ENCODE results near the gene POLR3H. TPM values are rescaled to one million over a fixed set of nuclear protein-coding genes. Genes with fewer than 3 reads are reported as not detected.
A peak's percentile ranks its signal among the peaks of the same experiment; 100 is the strongest.

Gene POLR3H
- total RNA-seq, 4 donors from 2014 or later, result 5.6 to 8.4 (median 7.0) TPM

GRCh38 chr22:41500303-41500702 is 44.0 kb downstream of the POLR3H start:
- WGBS, 2 donors (ENCODE audit: low coverage in 1 of 2), result 80 to 82% methylated on average over 7 of the region's 7 CpGs
- H3K36me3 ChIP-seq, result peaks cover 0 to 49% (median 19%) of the 10 kb centered on the region in 4 donors
- DNase-seq, result no peak
- intact Hi-C loops (cut with DNase I; ENCODE audit: low total_unique reads) (no loop called here), in situ Hi-C loops (cut with MboI; ENCODE audit: low pct_ligation_motif_present in 1 of 4, low pct_unique_long_range_greater_than_20kb in 1 of 4, low sequenced_read_pairs in 3 of 4) (no loop called here)
- H3K4me1 ChIP-seq, result peaks cover 0 to 12% (median 0%) of the 10 kb centered on the region in 4 donors
- TF ChIP-seq EP300 (IDR thresholded peaks at IDR 0.05; ENCODE audit: low read depth) (no peak), POLR2AphosphoS5 (IDR thresholded peaks at IDR 0.05) (no peak), POLR2A (IDR thresholded peaks at IDR 0.05) (no peak)
- TF ChIP-seq, protein P1, sequence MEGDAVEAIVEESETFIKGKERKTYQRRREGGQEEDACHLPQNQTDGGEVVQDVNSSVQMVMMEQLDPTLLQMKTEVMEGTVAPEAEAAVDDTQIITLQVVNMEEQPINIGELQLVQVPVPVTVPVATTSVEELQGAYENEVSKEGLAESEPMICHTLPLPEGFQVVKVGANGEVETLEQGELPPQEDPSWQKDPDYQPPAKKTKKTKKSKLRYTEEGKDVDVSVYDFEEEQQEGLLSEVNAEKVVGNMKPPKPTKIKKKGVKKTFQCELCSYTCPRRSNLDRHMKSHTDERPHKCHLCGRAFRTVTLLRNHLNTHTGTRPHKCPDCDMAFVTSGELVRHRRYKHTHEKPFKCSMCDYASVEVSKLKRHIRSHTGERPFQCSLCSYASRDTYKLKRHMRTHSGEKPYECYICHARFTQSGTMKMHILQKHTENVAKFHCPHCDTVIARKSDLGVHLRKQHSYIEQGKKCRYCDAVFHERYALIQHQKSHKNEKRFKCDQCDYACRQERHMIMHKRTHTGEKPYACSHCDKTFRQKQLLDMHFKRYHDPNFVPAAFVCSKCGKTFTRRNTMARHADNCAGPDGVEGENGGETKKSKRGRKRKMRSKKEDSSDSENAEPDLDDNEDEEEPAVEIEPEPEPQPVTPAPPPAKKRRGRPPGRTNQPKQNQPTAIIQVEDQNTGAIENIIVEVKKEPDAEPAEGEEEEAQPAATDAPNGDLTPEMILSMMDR (IDR thresholded peaks at IDR 0.05), result no peak
- no peaks in the 10 kb centered on the region for H3K27me3 ChIP-seq
- no peaks in the 10 kb centered on the region for H3K9me3 ChIP-seq
- H3K27ac ChIP-seq, result no peak overlapping the region
- no peak overlapping the region for H3K4me3 ChIP-seq

- peaks cover 0 to 45% (median 19%) of the 10 kb centered on the region in 4 donors for H3K36me3 ChIP-seq
- DNase-seq, result no peak
- H3K4me3 ChIP-seq, result no peak overlapping the region
- peaks cover 0 to 12% (median 0%) of the 10 kb centered on the region in 4 donors for H3K4me1 ChIP-seq
- intact Hi-C loops (cut with DNase I; ENCODE audit: low total_unique reads), result no loop called here
- H3K27me3 ChIP-seq, result no peaks in the 10 kb centered on the region
- in situ Hi-C loops (cut with MboI; ENCODE audit: low pct_ligation_motif_present in 1 of 4, low pct_unique_long_range_greater_than_20kb in 1 of 4, low sequenced_read_pairs in 3 of 4), result no loop called here
- WGBS, 2 donors (ENCODE audit: low coverage in 1 of 2), result 86 to 87% methylated on average over 1 to 10 of the region's 10 CpGs
- TF ChIP-seq EP300 (IDR thresholded peaks at IDR 0.05; ENCODE audit: low read depth) (no peak), POLR2AphosphoS5 (IDR thresholded peaks at IDR 0.05) (no peak), POLR2A (IDR thresholded peaks at IDR 0.05) (no peak)
- TF ChIP-seq, protein P1 (IDR thresholded peaks at IDR 0.05), result no peak
- H3K27ac ChIP-seq, result no peak overlapping the region
- H3K9me3 ChIP-seq, result no peaks in the 10 kb centered on the region
These were observed 44.5 kb downstream of the POLR3H start for GRCh38 chr22:41499624-41500280.

- in situ Hi-C loops (cut with MboI; ENCODE audit: low pct_ligation_motif_present in 1 of 4, low pct_unique_long_range_greater_than_20kb in 1 of 4, low sequenced_read_pairs in 3 of 4), result no loop called here
- no peak for DNase-seq
- Histone ChIP-seq H3K36me3 (peaks cover 0 to 32% (median 13%) of the 10 kb centered on the region in 4 donors), H3K27me3 (no peaks in the 10 kb centered on the region), H3K9me3 (no peaks in the 10 kb centered on the region), H3K27ac (no peak overlapping the region), H3K4me1 (peaks cover 0 to 12% (median 0%) of the 10 kb centered on the region in 4 donors), H3K4me3 (no peak overlapping the region)
- intact Hi-C loops (cut with DNase I; ENCODE audit: low total_unique reads), result no loop called here
- TF ChIP-seq, protein P1 (IDR thresholded peaks at IDR 0.05), result no peak
- TF ChIP-seq POLR2AphosphoS5 (IDR thresholded peaks at IDR 0.05), result no peak
- no peak for TF ChIP-seq EP300 (IDR thresholded peaks at IDR 0.05; ENCODE audit: low read depth)
- TF ChIP-seq POLR2A (IDR thresholded peaks at IDR 0.05), result no peak
- WGBS, 2 donors (ENCODE audit: low coverage in 1 of 2), result 61% methylated on average over 6 of the region's 6 CpGs; no CpG with 5 or more reads in 1 of the 2 donors
These were observed 45.9 kb downstream of the POLR3H start for GRCh38 chr22:41498303-41498835.

DNA sequence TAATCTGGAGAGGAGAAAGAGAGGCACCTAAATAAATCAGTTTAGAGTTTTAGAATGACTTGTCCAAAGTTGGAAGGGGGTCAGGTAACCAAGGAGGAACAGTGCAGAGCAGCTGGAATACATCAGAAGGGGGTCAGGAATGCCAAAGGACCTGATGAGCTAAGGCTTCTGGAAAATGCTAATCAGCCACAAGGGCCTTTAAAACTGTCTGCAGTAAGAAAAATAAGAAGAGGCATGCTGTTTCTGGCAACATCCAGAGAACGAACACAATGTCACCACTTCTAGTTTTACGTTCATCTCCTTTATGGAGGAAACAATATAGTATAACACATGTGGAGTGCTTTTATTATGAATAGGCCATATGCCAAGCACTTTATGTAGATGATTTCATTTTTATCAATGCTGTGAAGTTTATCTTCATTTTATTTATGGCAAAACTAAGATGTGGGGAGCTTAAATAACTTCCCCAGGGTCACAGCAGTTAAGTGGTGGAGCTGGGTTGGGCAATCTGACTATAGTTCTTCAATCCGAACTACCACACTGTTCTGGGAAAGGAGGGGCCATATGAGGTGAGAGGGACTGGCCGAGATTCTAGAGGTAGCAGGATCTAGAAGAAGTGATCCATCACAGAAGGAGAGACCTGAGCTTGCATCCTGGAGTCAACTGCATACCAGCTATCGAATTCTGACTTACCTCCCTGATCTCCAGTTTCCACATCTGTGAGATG is 52.7 kb downstream of the POLR3H start:
- 44 to 62% methylated on average over 3 to 5 of the region's 5 CpGs for WGBS, 2 donors (ENCODE audit: low coverage in 1 of 2)
- peak; percentile 62 to 88 (median 68) for TF ChIP-seq POLR2AphosphoS5 (IDR thresholded peaks at IDR 0.05)
- TF ChIP-seq, protein P1 (IDR thresholded peaks at IDR 0.05), result no peak
- Histone ChIP-seq H3K27me3 (no peaks in the 10 kb centered on the region), H3K4me3 (no peak overlapping the region), H3K27ac (peak overlapping the region; percentile 23 to 77 (median 66)), H3K4me1 (peaks cover 14 to 57% (median 29%) of the 10 kb centered on the region in 4 donors), H3K9me3 (no peaks in the 10 kb centered on the region), H3K36me3 (no peaks in the 10 kb centered on the region)
- intact Hi-C loops (cut with DNase I; ENCODE audit: low total_unique reads) (no loop called here), in situ Hi-C loops (cut with MboI; ENCODE audit: low pct_ligation_motif_present in 1 of 4, low pct_unique_long_range_greater_than_20kb in 1 of 4, low sequenced_read_pairs in 3 of 4) (no loop called here)
- no peak for DNase-seq
